KMS-11 (cell line): ENCODE data around the gene HBB.

Source experiments
- H2AFZ ChIP-seq: fragments of 200-600 bp; sonication (generic); 2 replicates; pipeline ENCODE4 v1.6.1; 2016; ENCODE audit warnings: antibody characterized with exemption, mixed run types, low read depth
- H3K27ac ChIP-seq: fragments of 200-600 bp; sonication (generic); 2 replicates; pipeline ENCODE4 v1.6.1; 2016; ENCODE audit warnings: mild to moderate bottlenecking, mixed run types
- H3K27me3 ChIP-seq: fragments of 200-600 bp; sonication (generic); 2 replicates; pipeline ENCODE4 v1.6.1; 2017; ENCODE audit warnings: mild to moderate bottlenecking, low read depth, mixed run types, moderate library complexity; ENCODE audit not compliant: insufficient read depth
- H3K36me3 ChIP-seq: fragments of 200-600 bp; sonication (generic); 2 replicates; pipeline ENCODE4 v1.6.1; 2017; ENCODE audit warnings: mild to moderate bottlenecking, mixed run types; ENCODE audit not compliant: insufficient read depth
- H3K4me1 ChIP-seq: fragments of 200-600 bp; sonication (generic); 2 replicates; pipeline ENCODE4 v1.6.1; 2016; ENCODE audit warnings: mild to moderate bottlenecking, low read depth, mixed run types; ENCODE audit not compliant: poor library complexity, severe bottlenecking
- H3K4me2 ChIP-seq: fragments of 200-600 bp; sonication (generic); 2 replicates; pipeline ENCODE4 v1.7.0; 2016; ENCODE audit warnings: mild to moderate bottlenecking, mixed run types
- H3K4me3 ChIP-seq: fragments of 200-600 bp; sonication (generic); IDR thresholded peaks from 2 replicates; pipeline ENCODE4 v1.6.1; 2017; ENCODE audit warnings: low read depth, low read length, mixed read lengths; ENCODE audit not compliant: insufficient read depth
- H3K79me2 ChIP-seq: fragments of 200-600 bp; sonication (generic); 2 replicates; pipeline ENCODE4 v1.6.1; 2016; ENCODE audit warnings: low read depth, mixed run types; ENCODE audit not compliant: insufficient read depth
- H3K9ac ChIP-seq: fragments of 200-600 bp; sonication (generic); 2 replicates; pipeline ENCODE4 v1.6.1; 2016; ENCODE audit warnings: mild to moderate bottlenecking, mixed run types
- H4K20me1 ChIP-seq: fragments of 200-600 bp; sonication (generic); 2 replicates; pipeline ENCODE4 v1.6.1; 2016; ENCODE audit warnings: mild to moderate bottlenecking, mixed run types; ENCODE audit not compliant: insufficient read depth
- TF ChIP-seq, protein P1 (sequence below): fragments of 200-600 bp; sonication (generic); conservative IDR thresholded peaks from 2 replicates; pipeline ENCODE4 v1.6.1; 2017; ENCODE audit warnings: low read depth, mild to moderate bottlenecking, antibody characterized with exemption, low read length, moderate library complexity, mixed read lengths

Gene HBB

GRCh38 chr11:5226732-5227310, at the start of gene HBB:
Gene HBB (minus strand): TSS chr11:5227071. CDS start chr11:5227021, 50 bp downstream.
- H3K79me2 ChIP-seq: no peaks in the 10 kb centered on the region
- H3K9ac ChIP-seq: no peak within 1 kb of the TSS
- no peaks in the 10 kb centered on the region for H3K36me3 ChIP-seq
- H3K27ac ChIP-seq: no peak within 1 kb of the TSS
- peaks cover 44% of the 10 kb centered on the region for H3K4me1 ChIP-seq
- no peaks in the 10 kb centered on the region for H4K20me1 ChIP-seq
- H2AFZ ChIP-seq: no peak within 1 kb of the TSS
- H3K4me2 ChIP-seq: no peak within 1 kb of the TSS
- H3K27me3 ChIP-seq: no peaks in the 10 kb centered on the region
- TF ChIP-seq, protein P1, sequence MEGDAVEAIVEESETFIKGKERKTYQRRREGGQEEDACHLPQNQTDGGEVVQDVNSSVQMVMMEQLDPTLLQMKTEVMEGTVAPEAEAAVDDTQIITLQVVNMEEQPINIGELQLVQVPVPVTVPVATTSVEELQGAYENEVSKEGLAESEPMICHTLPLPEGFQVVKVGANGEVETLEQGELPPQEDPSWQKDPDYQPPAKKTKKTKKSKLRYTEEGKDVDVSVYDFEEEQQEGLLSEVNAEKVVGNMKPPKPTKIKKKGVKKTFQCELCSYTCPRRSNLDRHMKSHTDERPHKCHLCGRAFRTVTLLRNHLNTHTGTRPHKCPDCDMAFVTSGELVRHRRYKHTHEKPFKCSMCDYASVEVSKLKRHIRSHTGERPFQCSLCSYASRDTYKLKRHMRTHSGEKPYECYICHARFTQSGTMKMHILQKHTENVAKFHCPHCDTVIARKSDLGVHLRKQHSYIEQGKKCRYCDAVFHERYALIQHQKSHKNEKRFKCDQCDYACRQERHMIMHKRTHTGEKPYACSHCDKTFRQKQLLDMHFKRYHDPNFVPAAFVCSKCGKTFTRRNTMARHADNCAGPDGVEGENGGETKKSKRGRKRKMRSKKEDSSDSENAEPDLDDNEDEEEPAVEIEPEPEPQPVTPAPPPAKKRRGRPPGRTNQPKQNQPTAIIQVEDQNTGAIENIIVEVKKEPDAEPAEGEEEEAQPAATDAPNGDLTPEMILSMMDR: no peak
- no peak within 1 kb of the TSS for H3K4me3 ChIP-seq

GRCh38 chr11:5275369-5276110, 48.7 kb upstream of the HBB start:
- Histone ChIP-seq H3K4me1 (peaks cover 7% of the 10 kb centered on the region), H3K9ac (no peak overlapping the region), H3K79me2 (no peaks in the 10 kb centered on the region), H2AFZ (no peak overlapping the region), H4K20me1 (no peaks in the 10 kb centered on the region), H3K36me3 (no peaks in the 10 kb centered on the region), H3K4me3 (no peak overlapping the region), H3K4me2 (no peak overlapping the region), H3K27me3 (no peaks in the 10 kb centered on the region), H3K27ac (no peak overlapping the region)
- TF ChIP-seq, protein P1: no peak

DNA sequence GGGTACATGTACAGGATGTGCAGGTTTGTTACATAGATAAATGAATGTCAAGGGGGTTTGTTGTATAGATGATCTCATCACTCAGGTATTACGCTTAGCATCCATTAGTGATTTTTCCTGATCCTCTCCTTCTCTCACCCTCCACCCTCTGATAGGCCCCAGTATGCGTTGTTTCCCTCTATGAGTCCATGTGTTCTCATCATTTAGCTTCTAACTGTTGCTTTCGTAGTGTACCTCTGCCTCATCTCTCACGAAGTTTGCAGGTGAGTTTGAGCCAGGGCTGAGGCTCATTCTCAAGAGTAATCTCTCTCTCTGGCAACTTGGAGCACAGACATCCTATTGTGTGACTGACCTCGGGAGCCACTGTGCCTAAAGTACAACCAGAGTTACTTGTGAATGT, 47.5 kb upstream of the HBB start:
- H2AFZ ChIP-seq: no peak overlapping the region
- H4K20me1 ChIP-seq: no peaks in the 10 kb centered on the region
- H3K4me3 ChIP-seq: no peak overlapping the region
- no peaks in the 10 kb centered on the region for H3K79me2 ChIP-seq
- H3K9ac ChIP-seq: no peak overlapping the region
- H3K4me1 ChIP-seq: no peaks in the 10 kb centered on the region
- no peak overlapping the region for H3K27ac ChIP-seq
- TF ChIP-seq, protein P1: no peak
- H3K36me3 ChIP-seq: no peaks in the 10 kb centered on the region
- no peak overlapping the region for H3K4me2 ChIP-seq
- no peaks in the 10 kb centered on the region for H3K27me3 ChIP-seq

- TF ChIP-seq, protein P1: no peak
- Histone ChIP-seq H3K9ac (no peak overlapping the region), H3K27ac (no peak overlapping the region), H3K4me2 (no peak overlapping the region), H2AFZ (no peak overlapping the region), H3K4me3 (no peak overlapping the region), H3K36me3 (no peaks in the 10 kb centered on the region), H3K79me2 (no peaks in the 10 kb centered on the region), H3K4me1 (no peaks in the 10 kb centered on the region), H4K20me1 (no peaks in the 10 kb centered on the region), H3K27me3 (no peaks in the 10 kb centered on the region)
These were observed 45.6 kb upstream of the HBB start for GRCh38 chr11:5272395-5273017.
